Adipocyte (in vitro differentiated cells): ENCODE data around the gene OLA1.
"Not testable (repeated sequence)": the region's sequence is repeated elsewhere in the genome, so short reads cannot be mapped to it uniquely, and the experiment has no call there.

Source experiments
- DNase-seq: peaks from one replicate; pipeline ENCODE4 v3.0.0-alpha.2; 2015; ENCODE audit warnings: low read depth
- H3K27me3 ChIP-seq: replicated peaks from 2 replicates; pipeline ENCODE4 v1.7.0; 2013; ENCODE audit warnings: mild to moderate bottlenecking, low read length, moderate library complexity; ENCODE audit not compliant: control insufficient read depth, insufficient read depth
- H3K36me3 ChIP-seq: 2 replicates; pipeline ENCODE4 v1.7.0; 2013; ENCODE audit warnings: low read length, mild to moderate bottlenecking, moderate library complexity; ENCODE audit not compliant: control insufficient read depth, insufficient read depth, severe bottlenecking
- H3K4me1 ChIP-seq: 2 replicates; pipeline ENCODE4 v1.7.0; 2013; ENCODE audit warnings: mild to moderate bottlenecking, low read length, moderate library complexity; ENCODE audit not compliant: control insufficient read depth, insufficient read depth
- H3K4me3 ChIP-seq: 2 replicates; pipeline ENCODE4 v1.7.0; 2013; ENCODE audit warnings: mild to moderate bottlenecking, low read length, moderate library complexity
- H3K9ac ChIP-seq: 2 replicates; pipeline ENCODE4 v1.7.0; 2013; ENCODE audit warnings: mild to moderate bottlenecking, low read length, moderate library complexity
- H3K9me3 ChIP-seq: 2 replicates; pipeline ENCODE4 v1.7.0; 2013; ENCODE audit warnings: mild to moderate bottlenecking, low read length, moderate library complexity; ENCODE audit not compliant: control insufficient read depth

Gene OLA1

DNA sequence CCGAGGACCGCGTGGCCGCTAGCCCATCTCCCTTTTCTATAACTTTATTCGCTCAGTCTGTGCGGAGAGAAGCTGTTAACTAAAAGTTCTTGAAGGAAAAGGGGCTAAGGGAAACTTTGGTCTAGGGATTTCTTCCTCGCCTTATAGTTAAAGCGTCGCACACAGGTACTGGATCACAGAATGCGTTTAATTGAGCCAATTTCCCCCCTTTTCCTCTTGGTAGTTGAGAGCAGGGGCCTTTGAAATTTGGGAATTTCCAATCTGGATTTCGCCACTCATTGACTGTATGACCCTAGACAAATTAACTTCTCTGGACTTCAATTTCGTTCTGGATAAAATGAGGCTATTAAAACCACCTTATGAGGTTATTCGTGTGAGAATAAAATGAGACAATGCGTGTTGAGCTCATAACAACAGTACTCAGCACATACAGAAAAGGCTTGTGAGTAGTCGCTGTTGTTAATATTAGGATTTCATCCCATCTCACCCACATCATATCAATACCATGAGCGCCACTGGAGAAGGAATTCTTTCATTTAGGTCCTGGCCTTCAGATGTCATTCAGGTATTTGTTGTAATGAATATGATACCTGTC is 763 bp upstream of the OLA1 start:
- no peak for DNase-seq
- H3K9me3 ChIP-seq = no peaks in the 10 kb centered on the region

DNA sequence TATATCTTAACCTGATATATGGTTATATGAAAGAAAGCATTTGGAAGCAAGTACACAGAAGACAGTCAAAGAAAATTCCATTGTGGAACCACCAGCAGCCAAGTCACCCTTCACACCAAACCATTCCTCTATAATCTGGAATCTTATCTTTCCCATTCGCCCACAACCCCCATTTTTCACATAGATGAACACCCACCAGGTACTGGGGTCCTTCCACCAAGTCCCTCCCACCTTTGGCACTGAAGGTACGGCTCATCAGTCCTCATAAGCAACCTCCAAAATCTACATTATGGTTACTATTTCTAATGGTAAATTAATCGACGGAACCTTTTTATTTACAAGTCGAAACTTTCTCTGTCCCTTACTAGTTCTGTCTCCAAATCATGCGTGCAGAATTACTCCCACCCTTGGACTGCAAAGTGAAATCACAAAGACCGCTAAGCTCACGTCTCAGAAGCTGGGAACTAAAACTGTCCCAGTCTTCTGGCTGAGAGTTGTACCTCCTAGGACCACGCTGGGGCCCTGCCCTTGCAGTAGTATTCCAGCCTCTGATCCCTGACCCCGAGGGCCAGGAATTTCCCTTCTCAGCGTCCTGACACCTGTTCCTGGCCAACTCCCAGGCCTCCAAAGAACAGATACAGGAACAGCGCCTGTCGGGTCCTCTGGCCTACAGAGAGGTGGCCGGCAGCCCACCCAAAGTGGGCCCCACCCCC is 702 bp downstream of the OLA1 start:
- no peak for DNase-seq
- H3K9me3 ChIP-seq = no peaks in the 10 kb centered on the region
- peaks cover 11% of the 10 kb centered on the region for H3K36me3 ChIP-seq
- H3K4me1 ChIP-seq = peaks cover 18% of the 10 kb centered on the region
- H3K27me3 ChIP-seq = no peaks in the 10 kb centered on the region
- peak overlapping the region; percentile 91 for H3K4me3 ChIP-seq
- peak overlapping the region; percentile 90 for H3K9ac ChIP-seq

More for the DNA sequence above, 763 bp upstream of the OLA1 start:
- peaks cover 8% of the 10 kb centered on the region for H3K36me3 ChIP-seq
- no peaks in the 10 kb centered on the region for H3K27me3 ChIP-seq
- H3K4me1 ChIP-seq = peaks cover 18% of the 10 kb centered on the region
- peak overlapping the region; percentile 91 for H3K4me3 ChIP-seq
- H3K9ac ChIP-seq = peak overlapping the region; percentile 88

DNA sequence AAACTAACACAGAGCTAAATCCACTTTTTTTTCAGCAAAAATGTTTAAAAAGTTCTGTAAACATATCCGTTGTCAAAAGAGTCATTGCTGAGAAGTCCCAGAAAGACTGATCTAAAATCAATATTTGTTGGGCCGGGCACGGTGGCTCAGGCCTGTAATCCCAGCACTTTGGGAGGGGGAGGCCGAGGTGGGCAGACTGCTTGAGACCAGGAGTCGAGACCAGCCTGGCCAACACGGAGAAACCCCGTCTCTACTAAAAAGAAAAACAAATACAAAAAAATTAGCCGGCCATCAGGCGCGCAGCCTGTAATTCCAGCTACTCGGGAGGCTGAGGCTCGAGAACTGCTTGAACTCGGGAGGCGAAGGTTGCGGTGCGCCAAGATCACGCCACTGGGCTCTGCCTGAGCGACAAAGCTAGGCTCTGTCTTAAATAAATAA is 1.4 kb downstream of the OLA1 start:
- Histone ChIP-seq H3K9me3 (no peaks in the 10 kb centered on the region), H3K4me3 (peak overlapping the region; percentile 91), H3K36me3 (peaks cover 16% of the 10 kb centered on the region), H3K4me1 (peaks cover 18% of the 10 kb centered on the region), H3K9ac (no peak overlapping the region), H3K27me3 (no peaks in the 10 kb centered on the region)
- DNase-seq = no peak

DNA sequence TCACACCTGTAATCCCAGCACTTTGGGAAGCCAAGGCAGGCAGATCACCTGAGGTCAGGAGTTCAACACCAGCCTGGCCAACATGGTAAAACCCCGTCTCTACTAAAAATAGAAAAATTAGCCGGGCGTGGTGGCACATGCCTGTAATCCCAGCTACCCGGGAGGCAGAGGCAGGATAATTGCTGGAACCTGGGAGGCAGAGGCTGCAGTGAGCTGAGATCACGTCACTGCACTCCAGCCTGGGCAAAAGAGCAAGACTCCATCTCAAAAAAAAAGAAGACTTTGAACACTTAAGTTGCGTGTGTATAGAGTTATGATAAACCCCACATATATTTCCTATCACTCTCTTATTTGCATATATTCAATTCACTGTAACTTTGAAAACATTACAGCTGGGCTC is 2.7 kb downstream of the OLA1 start:
- H3K27me3 ChIP-seq, H3K9ac ChIP-seq, DNase-seq, H3K9me3 ChIP-seq, H3K4me3 ChIP-seq: not testable (repeated sequence)
- H3K4me1 ChIP-seq = peaks cover 18% of the 10 kb centered on the region
- H3K36me3 ChIP-seq = peaks cover 17% of the 10 kb centered on the region

DNA sequence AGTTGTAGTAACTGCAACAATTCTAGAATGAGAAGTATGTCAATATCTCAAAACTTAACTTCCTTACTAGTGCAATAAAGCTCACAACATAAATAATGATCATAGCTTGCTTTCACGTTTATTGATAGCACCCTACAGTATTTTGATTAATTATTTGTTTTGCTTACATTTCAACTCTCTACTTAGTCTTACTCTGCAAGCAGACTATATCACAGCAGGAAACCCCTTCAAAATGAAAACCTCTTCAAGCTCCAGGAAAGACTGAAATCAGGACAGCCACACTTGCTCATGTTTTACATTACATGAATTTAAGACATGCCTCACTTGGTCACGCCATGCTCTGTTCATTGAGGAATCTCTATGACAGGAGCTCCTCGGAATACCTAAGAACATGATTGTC is 3.3 kb downstream of the OLA1 start:
- DNase-seq = no peak
- Histone ChIP-seq H3K36me3 (peaks cover 17% of the 10 kb centered on the region), H3K4me1 (peaks cover 18% of the 10 kb centered on the region)

GRCh38 chr2:174243812-174244211 is 4.5 kb downstream of the OLA1 start:
- Histone ChIP-seq H3K27me3 (no peaks in the 10 kb centered on the region), H3K36me3 (peaks cover 17% of the 10 kb centered on the region), H3K4me1 (peaks cover 14% of the 10 kb centered on the region), H3K4me3 (no peak overlapping the region), H3K9ac (no peak overlapping the region), H3K9me3 (no peaks in the 10 kb centered on the region)
- no peak for DNase-seq

More for the DNA sequence above, 3.3 kb downstream of the OLA1 start:
- Histone ChIP-seq H3K27me3 (no peaks in the 10 kb centered on the region), H3K4me3 (no peak overlapping the region), H3K9me3 (no peaks in the 10 kb centered on the region), H3K9ac (no peak overlapping the region)

GRCh38 chr2:174240097-174240496 is 8.2 kb downstream of the OLA1 start:
- peaks cover 13% of the 10 kb centered on the region for H3K36me3 ChIP-seq

GRCh38 chr2:174236429-174236828 is 11.9 kb downstream of the OLA1 start:
- Histone ChIP-seq H3K4me1 (peaks cover 3% of the 10 kb centered on the region), H3K4me3 (no peak overlapping the region)

More at GRCh38 chr2:174240097-174240496, 8.2 kb downstream of the OLA1 start:
- Histone ChIP-seq H3K9ac (no peak overlapping the region), H3K4me3 (no peak overlapping the region), H3K27me3 (no peaks in the 10 kb centered on the region), H3K9me3 (no peaks in the 10 kb centered on the region), H3K4me1 (no peaks in the 10 kb centered on the region)
- DNase-seq = no peak

GRCh38 chr2:174235680-174236079 is 12.7 kb downstream of the OLA1 start:
- no peaks in the 10 kb centered on the region for H3K36me3 ChIP-seq
- H3K9me3 ChIP-seq = no peaks in the 10 kb centered on the region
- no peak overlapping the region for H3K4me3 ChIP-seq
- H3K9ac ChIP-seq = no peak overlapping the region
- H3K4me1 ChIP-seq = peaks cover 3% of the 10 kb centered on the region
- DNase-seq = peak; percentile 50
- H3K27me3 ChIP-seq = no peaks in the 10 kb centered on the region

More at GRCh38 chr2:174236429-174236828, 11.9 kb downstream of the OLA1 start:
- Histone ChIP-seq H3K27me3 (no peaks in the 10 kb centered on the region), H3K9me3 (no peaks in the 10 kb centered on the region), H3K9ac (no peak overlapping the region), H3K36me3 (no peaks in the 10 kb centered on the region)
- DNase-seq = no peak

- no peak overlapping the region for H3K4me3 ChIP-seq
- peaks cover 3% of the 10 kb centered on the region for H3K4me1 ChIP-seq
- H3K9me3 ChIP-seq = no peaks in the 10 kb centered on the region
- no peaks in the 10 kb centered on the region for H3K36me3 ChIP-seq
- H3K9ac ChIP-seq = no peak overlapping the region
- H3K27me3 ChIP-seq = no peaks in the 10 kb centered on the region
- no peak for DNase-seq
These were observed 14.5 kb downstream of the OLA1 start for GRCh38 chr2:174233771-174234275.

- H3K27me3 ChIP-seq = no peaks in the 10 kb centered on the region
- H3K9ac ChIP-seq = no peak overlapping the region
- no peak for DNase-seq
- H3K4me1 ChIP-seq = no peaks in the 10 kb centered on the region
- no peaks in the 10 kb centered on the region for H3K9me3 ChIP-seq
- H3K36me3 ChIP-seq = peaks cover 25% of the 10 kb centered on the region
- H3K4me3 ChIP-seq = no peak overlapping the region
These were observed 20.6 kb downstream of the OLA1 start for GRCh38 chr2:174227748-174228147.
